CD4-positive, alpha-beta T cell treated with Interferon alpha-2 for 1 hour (primary cell): ENCODE data around the gene WDR38.
"Not testable (repeated sequence)": the region's sequence is repeated elsewhere in the genome, so short reads cannot be mapped to it uniquely, and the experiment has no call there.

Source experiments
- DNase-seq, 2 donors: peaks; one replicate each; pipeline ENCODE4 v3.0.0-alpha.2; 2020 to 2022

WDR38 gene

DNA sequence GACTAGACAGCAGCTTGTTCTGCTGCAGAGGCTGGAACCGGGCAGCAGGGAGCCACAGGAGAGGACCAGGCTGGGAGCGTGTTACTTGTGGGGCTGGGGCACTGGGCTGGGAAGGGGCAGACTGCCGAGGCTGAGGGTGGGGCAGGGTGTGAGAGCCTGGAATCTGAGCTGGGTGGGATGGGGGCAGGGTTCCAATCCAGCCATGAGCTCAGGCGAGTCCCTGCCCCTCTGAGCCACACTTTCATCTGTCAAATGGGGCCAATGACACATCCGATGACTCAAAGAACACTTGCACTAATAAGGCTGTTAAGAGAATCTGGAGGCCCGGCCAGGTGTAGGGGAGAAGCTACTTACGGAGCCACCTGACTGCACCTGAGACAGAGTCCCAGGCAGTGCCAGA, 18.7 kb upstream of the WDR38 start:
- DNase-seq, result no peak

DNA sequence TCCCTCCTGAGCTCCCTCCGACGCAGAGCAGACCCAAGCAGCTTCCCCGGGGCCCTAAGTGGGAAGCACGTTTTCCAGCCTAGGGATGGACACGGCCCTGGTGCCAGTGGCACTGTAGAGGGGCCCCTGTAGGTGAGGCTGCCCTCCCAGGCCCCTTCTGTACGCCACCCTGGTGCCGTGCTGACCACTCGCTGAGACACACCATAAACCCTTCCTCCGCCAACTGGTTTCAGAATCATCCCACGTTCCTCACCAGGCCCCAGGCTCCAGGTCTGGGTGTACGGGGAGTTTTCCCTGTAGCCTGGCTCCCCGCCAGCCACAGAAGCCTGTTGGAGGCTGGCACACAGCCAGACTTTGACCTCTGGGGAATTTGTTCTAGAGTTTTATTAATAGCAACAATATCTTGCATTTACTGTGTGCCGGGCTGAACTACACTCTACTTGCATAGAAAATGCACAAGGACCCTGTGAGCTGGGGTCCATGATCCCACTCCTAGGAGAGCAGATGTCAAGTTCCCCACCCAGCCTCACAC, 18.2 kb upstream of the WDR38 start:
- DNase-seq, result no peak

DNA sequence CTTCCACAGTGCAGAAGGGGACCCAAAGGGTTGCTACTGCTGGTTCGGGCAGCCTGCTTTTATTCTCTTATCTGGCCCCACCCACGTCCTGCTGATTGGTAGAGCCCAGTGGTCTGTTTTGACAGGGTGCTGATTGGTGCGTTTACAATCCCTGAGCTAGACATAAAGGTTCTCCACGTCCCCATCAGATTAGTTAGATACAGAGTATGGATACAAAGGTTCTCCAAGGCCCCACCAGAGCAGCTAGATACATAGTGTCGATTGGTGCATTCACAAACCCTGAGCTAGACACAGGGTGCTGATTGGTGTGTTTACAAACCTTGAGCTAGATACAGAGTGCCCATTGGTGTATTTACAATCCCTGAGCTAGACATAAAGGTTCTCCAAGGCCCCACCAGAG, 15.1 kb upstream of the WDR38 start:
- not testable (repeated sequence) for DNase-seq

DNA sequence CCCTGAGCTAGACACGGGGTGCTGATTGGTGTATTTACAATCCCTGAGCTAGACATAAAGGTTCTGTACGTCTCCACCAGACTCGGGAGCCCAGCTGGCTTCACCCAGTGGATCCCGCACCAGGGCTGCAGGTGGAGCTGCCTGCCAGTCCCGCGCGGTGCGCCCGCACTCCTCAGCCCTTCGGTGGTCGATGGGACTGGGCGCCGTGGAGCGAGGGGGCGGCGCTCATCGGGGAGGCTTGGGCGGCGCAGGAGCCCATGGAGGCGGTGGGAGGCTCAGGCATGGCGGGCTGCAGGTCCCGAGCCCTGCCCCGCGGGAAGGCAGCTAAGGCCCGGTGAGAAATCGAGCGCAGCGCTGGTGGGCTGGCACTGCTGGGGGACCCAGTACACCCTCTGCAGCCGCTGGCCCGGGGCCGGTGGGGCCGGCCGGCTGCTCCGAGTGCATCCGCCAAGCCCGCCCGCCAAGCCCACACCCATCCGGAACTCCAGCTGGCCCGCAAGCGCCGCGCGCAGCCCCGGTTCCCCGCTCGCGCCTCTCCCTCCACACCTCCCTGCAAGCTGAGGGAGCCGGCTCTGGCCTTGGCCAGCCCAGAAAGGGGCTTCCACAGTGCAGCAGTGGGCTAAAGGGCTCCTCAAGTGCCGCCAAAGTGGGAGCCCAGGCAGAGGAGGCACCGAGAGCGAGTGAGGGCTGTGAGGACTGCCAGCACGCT, 14.5 kb upstream of the WDR38 start:
- DNase-seq, result not testable (repeated sequence)

DNA sequence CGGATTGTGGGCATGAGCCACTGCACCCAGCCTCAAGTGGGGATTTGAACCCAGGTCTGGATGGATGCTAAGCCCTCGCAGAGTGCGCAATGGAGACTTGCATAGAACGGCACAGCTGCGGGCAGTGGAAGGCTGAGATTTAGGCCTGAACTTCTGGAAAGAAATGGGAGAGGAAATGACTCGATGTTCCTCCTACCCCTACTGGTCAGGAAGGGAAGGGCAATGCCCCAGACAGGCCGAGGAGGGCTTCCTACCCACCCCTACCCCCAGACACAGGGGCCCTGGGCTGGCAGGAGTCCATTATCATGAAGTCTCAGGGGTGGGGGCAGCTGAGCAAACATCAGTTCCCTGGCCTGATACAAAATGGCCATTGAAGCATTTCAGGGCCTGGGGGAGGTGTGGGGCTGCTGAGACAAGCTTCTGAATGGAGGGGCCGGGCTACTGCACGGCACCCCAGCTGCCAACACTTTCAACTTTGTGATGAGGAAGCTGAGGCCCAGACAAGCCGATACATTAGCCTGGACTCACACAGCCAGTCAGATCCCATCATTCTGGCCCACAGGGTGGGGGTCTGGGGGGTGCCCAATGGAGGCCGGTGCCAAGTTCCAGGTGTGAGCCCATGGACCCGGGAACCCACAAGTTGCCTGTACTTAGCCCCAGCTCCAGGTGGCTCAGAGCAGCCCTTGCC, 13.5 kb upstream of the WDR38 start:
- no peak for DNase-seq

DNA sequence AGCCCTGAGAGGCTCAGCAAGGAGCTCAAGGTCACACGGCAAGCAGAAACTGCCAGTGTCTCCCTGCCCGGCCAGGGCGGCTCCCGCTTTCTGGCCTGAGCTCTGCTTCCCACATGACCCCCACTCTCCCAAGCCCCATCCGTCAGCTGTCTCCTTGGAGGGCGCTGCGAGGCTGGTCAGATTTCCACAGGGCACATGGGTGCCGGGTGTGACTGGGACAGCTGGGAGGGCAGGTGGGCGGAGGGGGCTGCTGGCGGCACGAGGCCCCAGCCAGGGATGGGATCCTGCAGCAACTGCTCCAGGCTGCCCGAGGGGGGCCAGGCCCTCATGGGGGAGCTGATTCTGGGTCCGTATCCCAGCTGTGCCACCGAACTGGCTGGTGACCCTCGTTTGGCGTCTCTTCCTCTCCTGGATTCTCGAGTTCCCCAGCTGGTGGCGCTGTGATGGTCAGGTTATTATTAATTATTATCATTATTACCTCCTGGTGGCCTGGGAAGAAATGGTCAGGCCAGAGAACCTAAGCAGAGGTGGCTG, 12.9 kb upstream of the WDR38 start:
- DNase-seq, result no peak

DNA sequence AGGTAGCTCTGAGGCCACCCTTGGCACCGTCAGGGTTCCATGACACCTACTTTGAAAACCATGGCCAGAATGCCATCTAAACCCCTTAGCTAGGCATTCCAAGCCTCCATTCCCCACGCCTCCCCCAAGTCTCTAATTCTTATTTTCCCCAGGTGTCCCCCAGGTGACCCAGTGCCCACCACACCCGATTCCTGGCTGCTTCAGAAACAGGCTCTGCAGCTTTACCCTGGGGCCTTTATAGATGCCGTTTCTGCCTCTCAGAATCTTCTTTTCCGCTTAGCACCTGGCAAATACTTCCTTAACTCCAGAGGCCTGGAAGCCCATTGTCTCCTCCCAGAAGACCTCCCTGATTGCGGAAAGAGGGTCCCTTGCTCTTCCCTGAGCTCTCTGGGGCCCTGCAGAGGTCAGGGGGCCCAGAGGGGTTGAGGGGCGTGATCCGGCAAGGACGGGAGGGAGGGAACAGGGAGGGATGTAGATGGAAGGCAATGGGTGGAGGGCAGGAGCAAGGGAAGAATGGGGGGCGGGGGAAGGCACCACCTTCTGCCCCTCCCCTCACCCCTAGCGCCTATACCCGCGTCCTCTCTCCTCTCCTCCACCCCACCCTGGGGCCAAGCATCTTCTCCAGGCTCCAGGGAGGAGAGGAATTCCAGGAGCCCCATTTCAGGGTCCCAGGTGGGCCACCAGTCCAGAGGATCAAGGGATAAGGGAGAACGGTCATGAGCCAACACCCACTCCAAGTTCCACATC, 12.0 kb upstream of the WDR38 start:
- DNase-seq, result no peak

DNA sequence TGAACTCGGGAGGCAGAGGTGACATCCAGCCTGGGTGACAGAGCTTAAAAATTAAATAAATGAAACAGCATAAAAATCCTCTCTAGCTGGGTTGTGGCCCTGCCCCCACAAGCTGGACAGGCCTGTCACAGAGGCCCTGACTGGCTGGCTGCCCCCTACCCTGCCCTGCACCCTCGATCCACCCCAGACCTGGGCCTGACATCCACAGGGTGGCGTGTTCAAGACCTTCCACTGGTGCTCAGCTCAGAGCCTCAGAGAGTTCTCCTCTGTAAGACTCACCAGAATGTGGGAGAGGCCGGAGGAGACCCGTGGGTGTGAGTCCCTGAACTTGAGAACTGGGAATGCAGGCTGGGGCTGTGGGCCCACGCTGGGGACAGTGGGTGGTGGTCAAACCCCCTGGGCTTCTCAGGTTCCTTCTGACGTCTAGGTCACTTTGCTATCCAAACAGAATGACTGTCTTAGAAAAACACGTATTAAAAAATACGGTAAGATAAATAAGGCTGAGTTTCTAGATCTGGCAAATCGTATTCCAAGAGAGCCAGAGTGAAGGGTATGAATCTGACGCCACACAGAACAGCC, 9.7 kb upstream of the WDR38 start:
- DNase-seq, result no peak

DNA sequence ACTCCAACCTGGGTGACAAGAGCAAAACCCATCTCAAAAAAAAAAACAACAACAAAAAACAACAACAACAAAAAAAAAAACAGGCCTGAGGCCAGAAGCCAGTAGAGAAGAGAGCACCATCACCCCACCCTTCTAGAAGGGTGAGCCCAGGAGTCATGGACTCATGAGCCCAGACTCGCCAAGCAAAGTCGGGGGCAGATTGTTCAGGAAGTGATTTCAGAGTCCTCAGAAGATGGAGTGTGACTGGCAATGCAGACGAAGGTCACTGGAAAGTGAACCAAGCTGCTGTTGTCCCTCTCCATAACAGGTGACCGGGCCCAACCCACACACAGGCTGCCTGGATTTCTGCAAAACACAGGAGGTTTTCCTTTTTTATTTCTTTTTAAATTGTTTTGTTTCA, 9.0 kb upstream of the WDR38 start:
- no peak for DNase-seq

DNA sequence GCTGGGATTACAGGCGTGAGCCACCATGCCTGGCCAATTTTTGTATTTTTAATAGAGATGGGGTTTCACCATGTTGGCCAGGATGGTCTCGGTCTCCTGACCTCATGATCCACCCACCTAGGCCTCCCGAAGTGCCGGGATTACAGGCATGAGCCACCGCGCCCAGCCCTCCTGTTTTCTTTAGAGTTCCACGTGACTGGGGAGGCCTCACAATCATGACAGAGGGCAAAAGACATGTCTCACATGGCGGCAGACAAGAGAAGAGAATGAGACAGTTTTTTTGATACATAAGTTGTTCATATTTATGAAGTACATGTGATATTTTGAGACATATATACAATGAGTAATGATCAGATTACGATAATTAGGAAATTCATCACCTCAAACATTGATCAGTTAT, 6.8 kb upstream of the WDR38 start:
- DNase-seq, result not testable (repeated sequence)

DNA sequence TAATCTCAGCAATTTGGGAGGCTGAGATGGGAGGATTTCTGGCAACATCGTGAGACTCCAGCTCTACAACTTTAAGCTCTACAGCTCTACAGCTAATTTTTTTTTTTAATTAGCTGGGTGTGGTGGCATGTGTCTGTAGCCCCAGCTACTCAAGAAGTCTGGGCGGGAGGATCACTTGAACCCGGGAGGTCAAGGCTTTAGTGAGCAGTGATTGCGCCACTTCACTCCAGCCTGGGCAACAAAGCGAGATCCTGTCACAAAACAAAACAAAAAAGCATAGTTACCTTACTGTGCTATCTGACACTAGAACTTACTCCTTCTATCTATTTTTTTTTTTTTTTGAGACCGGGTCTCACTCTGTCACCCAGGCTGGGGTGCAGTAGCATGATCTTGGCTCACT, 6.3 kb upstream of the WDR38 start:
- no peak for DNase-seq

DNA sequence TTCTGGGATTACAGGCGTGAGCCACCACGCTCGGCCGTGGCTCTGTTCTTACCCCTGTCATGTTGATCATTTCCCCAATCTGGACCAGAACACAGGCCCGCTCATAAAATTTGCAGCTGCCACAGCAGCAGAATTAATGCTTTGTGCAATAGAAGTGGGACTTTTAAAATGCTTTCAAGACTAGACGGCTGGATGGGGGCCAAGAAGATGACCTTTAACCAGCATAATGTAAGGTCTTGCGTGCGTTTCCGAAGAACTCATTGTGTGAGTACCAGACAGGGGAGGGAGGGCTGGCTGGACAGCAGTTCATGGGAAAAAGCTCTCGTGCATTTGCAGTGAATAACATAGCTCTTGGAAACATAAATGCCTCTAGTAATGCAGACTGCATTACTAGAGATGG, 3.5 kb upstream of the WDR38 start:
- no peak for DNase-seq

DNA sequence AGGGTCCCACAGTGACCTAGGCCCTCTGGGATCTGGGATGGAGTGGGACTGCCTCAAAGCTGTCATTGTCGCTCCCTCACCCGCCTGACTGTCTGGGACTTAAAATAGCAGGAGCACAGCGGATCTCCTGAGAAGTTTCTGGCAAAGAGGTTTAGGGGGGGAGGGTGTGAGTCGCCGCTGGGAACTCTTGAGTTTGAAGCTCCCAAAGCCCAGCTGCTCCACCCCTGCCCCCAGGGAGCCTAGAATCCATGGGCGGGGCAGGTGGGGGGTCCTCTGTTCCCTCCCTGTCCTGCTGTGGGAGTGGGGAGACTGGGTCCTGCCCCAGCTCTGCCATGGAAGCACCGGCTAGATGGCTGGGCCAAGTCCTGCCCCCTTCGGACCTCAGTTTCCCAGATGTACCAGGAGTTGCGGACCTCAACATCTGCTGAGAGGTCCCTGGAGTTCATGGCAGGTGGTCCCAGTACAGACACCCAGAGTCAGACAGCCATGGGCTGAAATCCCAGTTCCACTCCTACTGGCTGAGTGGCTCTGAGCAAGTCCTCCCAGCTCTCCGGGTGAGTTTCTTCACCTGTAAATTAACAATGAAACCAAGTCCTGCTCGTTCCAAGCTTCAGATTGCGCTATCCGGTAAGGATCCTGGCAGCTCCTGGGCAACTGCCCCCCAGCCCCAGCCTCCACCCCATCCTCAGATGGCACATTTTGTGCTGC, 985 bp upstream of the WDR38 start:
- DNase-seq, result no peak

DNA sequence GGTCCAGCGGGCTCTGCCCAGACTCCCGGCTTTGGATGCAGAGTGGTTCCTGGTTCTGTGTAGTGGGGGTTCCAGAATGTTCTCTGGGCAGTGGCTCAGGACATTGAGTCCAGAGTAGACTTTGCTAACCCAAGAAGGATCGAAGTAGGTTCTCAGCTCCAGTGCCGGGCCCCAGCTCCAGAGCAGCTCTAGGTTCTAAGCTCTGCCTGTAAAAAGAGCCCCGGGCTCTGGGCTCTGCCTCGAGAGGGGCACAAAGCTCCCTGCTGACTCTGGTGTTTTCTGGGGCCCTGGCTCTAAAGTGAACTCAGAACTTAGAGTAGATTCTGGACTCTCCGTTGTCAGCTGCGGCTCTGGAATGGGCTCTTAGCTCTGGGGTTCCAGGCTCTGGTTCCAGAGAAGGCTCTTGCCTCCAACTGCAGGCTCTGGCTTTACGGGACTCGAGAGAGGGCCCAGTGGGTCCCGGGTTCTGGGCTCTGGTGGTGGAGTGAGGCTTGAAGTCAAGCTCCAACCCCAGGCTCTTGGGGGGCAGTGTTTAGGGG, 414 bp downstream of the WDR38 start:
- no peak for DNase-seq

DNA sequence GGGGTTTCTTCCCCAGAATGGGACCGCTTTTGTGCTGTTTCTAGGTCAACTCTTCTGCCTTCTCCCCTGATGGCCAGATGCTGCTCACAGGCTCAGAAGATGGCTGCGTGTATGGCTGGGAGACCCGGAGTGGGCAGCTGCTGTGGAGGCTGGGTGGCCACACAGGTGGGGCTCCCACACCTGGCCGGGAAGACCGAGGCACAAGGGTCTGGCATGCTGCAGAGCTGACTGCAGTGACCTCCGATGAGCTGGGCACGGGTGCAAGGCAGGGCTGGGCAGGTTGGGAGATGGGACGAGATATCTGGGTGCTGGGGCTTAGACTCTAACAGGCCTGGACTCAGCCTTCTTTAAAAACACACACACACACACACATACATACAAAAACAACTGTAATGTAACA, 901 bp downstream of the WDR38 start:
- DNase-seq, result no peak

DNA sequence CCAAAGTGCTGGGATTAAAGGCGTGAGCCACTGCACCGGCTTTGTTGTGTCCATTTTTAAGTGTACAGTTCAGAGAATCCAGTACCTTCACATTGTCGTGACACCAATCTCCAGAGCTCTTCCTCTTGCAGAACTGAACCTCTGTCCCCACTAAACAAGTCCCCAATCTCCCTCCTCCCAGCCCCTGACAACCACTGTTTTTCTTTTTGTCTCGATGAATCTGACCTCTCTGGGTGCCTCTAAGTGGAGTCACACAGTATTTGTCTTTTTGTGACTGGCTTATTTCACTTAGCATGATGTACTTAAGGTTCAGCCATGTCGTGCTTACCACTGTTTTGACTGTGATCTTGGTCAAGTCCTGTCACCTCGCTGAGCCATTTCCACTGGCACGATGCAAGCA, 1.6 kb downstream of the WDR38 start:
- no peak for DNase-seq

DNA sequence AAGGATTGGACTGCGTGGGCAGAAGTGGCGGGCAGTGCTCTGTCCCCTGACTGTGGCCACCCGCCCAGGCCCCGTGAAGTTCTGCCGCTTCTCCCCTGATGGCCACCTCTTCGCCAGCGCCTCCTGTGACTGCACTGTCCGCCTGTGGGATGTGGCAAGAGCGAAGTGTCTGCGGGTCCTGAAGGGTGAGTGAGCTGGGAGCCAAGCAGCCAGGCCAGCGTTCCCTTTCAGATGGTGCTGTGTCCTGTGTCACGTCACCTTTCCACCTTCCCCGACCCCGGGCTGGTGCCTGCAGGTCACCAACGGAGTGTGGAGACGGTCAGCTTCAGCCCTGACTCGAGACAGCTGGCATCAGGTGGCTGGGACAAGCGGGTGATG, 2.3 kb downstream of the WDR38 start:
- no peak for DNase-seq

DNA sequence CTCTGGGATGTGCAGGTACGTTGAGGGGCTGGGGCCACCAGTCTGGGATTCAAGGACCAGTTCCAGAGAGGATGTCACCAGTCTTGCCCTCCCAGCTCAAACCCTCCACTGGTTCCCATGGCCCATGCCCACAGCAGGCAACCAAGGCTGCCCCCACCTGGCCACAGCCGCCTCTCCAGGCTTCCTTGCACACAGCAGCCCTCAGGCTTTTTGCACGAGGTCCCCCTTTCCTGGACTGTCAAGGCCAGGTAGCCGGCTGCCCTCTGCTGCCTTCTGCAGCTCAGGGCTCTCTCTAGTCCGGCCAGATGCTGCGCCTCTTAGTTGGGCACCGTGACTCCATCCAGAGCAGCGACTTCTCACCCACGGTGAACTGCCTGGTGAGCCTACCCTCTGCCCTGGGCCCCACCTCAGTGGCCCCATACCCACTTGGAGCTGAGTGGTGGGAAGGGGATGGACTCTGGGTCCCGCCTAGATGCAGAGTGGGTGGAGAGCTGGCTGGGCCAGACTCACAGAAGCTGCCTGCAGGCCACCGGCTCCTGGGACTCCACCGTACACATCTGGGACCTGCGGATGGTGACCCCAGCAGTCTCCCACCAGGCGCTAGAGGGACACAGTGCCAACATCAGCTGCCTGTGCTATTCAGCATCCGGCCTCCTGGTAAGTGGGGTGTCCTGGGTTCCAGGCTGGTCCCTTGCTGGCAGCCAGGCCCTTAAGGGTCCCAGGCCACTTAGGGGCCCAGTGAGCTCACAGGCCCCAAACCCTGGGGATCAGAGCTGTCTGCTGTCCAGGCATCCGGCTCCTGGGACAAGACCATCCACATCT, 2.9 kb downstream of the WDR38 start:
- DNase-seq, result no peak

DNA sequence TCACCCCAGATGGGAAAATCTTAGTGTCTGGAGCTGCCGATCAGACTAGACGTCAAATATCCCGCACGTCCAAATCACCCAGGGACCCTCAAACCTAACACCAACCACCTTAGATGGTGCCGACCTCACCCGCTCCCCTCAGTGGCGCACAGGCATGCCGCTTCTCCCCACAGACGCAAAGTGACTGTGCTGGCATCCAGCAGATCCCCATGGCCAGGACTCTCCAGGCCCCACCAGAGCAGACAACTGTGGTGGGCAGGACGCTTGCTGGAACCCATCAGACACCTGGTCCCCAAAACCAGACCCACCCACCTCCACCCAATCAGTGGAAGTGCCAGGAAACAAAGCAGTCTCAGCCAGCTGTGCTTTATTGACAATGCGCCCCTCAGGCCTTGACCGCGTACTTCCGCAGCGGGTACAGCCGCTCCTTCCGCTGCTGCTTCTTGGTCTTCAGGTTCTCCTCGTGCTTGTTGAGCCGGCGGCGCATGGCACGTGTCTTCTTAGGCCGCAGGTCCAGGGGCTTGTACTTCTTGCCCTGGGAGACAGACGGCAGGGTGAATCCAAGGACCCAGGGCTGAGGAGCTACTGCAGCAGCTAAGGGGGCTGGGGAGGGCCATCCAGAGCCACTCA, 4.4 kb downstream of the WDR38 start:
- no peak for DNase-seq

DNA sequence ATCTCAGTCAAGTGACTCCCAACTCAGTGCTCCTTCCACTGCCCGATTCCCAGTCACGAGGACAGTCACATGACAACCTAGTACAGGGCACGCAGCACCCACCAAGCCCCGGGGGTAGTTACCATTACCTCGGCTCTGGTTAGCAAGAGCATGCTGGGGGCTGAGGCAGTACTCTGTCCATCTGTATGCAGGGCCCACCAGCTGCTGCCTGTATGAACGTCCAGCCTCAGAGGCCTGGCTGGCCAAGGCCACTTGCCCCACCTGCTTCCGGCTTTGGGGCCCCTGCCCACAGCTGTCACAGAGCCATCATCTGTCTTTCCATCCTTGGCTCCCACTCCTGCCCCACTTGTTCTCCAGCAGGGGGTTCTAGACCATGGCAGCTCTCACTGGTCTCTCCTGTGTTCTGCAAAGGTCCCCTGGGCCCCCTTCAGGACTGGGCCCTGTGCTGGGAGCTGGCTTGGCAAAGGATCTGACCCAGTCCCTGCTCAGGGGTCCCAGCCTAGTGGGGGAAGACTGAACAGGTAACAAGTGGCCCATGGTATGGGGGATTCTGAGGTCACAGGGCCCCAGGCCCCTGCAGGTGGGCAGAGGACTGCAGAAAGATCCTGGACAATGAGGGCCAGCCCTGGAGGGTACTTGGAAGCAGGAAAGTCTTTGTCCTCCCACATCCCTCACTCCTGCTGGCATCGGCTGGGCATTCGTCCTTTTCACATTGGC, 5.2 kb downstream of the WDR38 start:
- DNase-seq, result no peak
